SH-SY5Y (cell line): Measurements from ENCODE around the gene UTS2R.

Experiments
- GATA2 ChIP-seq: IDR thresholded peaks from 2 replicates; pipeline ENCODE4 v1.6.1; 2011; ENCODE audit warnings: mild to moderate bottlenecking, low read depth, low read length
- GATA3 ChIP-seq: IDR thresholded peaks from 2 replicates; pipeline ENCODE4 v1.6.1; 2011; ENCODE audit warnings: low read depth, mild to moderate bottlenecking, low read length, moderate library complexity

DNA sequence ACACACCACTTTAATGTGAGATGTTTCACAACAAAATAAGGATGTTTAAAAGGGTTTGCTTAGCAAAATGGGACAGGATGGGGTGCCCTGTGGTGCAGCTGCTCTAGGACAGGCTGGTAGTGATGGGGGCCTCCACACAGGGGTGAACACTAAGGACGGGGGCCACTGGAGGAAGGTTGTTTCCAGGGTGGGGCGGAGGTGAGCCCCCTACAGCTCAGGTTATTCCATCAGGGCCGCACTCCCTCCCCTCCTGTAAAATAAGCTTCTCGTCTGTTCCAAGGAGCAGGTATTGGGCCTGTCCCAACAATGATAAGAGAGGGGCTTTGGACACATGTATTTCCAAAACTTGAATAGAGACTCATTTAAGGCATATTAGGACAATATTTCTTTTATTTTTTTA is 44.7 kb downstream of the UTS2R start:
- TF ChIP-seq GATA3 (no peak), GATA2 (no peak)
